ENCODE results near the gene CEP170. TPM values are rescaled to one million over a fixed set of nuclear protein-coding genes. Genes with fewer than 3 reads are reported as not detected.

The CEP170 gene
- total and polyA plus RNA-seq, 8 donors, result 5.0 to 27.4 (median 5.9) TPM

DNA sequence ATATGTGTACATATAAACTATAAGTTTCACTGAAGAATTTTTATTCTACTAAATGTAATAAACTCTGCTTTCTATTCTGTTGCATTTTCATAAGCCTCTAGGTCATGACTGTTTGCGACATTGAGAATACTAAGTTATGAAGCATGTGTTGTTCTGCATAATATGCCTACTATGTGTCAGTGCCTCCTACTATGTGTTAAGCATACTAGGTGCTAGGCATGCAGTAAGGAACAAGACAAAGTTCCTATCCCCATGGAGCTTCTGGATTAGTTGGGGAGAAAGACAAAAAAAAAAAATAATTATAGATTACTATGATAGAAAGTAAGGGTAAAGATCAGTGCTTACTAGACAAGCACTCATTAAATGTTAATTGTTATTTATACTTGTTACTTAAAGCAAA, 2.1 kb upstream of the CEP170 start:
- Histone ChIP-seq H3K4me3 (peak overlapping the region in 2 of 4 donors; percentile 73 to 74), H3K27ac (no peak overlapping the region), H3K9me3 (no peaks in the 10 kb centered on the region), H3K27me3 (no peaks in the 10 kb centered on the region), H3K4me1 (peaks cover 0 to 35% (median 25%) of the 10 kb centered on the region in 3 donors), H3K36me3 (no peaks in the 10 kb centered on the region)
- WGBS, 2 donors, result 56 to 79% methylated on average over 1 of the region's 1 CpG
- FAIRE-seq (no peak), DNase-seq (no peak), ATAC-seq (no peak)
- TF ChIP-seq, protein P1, sequence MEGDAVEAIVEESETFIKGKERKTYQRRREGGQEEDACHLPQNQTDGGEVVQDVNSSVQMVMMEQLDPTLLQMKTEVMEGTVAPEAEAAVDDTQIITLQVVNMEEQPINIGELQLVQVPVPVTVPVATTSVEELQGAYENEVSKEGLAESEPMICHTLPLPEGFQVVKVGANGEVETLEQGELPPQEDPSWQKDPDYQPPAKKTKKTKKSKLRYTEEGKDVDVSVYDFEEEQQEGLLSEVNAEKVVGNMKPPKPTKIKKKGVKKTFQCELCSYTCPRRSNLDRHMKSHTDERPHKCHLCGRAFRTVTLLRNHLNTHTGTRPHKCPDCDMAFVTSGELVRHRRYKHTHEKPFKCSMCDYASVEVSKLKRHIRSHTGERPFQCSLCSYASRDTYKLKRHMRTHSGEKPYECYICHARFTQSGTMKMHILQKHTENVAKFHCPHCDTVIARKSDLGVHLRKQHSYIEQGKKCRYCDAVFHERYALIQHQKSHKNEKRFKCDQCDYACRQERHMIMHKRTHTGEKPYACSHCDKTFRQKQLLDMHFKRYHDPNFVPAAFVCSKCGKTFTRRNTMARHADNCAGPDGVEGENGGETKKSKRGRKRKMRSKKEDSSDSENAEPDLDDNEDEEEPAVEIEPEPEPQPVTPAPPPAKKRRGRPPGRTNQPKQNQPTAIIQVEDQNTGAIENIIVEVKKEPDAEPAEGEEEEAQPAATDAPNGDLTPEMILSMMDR (IDR thresholded peaks at IDR 0.05), result no peak
- intact Hi-C loops (cut with DNase I), result no loop called here

DNA sequence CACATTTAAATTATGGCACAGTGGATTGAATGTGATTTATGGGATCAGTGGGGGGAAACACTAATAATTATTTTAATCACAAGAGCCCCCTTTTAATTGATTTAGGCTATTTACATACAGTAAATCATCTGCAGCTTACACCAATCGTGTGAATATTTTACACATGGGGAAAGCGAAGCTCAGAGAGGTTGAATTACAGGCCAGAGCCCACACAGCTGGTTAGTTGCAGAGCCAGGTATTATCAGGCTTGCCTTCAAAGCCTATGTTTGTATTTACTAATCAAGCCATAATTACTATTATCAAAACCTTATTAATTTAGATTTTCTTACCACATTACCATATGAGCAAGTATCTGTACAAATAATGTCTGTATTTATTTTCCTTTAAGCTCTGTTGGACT, 1.5 kb upstream of the CEP170 start:
- Histone ChIP-seq H3K4me3 (peak overlapping the region; percentile 73 to 91 (median 79)), H3K4me1 (peaks cover 0 to 35% (median 25%) of the 10 kb centered on the region in 3 donors), H3K9me3 (no peaks in the 10 kb centered on the region), H3K27ac (peak overlapping the region; percentile 79 to 95 (median 90)), H3K36me3 (no peaks in the 10 kb centered on the region), H3K27me3 (no peaks in the 10 kb centered on the region)
- DNase-seq, result no peak
- intact Hi-C loops (cut with DNase I), result no loop called here
- TF ChIP-seq, protein P1 (IDR thresholded peaks at IDR 0.05), result no peak
- FAIRE-seq, result no peak
- 6 to 14% methylated on average over 2 of the region's 2 CpGs for WGBS, 2 donors
- no peak for ATAC-seq

DNA sequence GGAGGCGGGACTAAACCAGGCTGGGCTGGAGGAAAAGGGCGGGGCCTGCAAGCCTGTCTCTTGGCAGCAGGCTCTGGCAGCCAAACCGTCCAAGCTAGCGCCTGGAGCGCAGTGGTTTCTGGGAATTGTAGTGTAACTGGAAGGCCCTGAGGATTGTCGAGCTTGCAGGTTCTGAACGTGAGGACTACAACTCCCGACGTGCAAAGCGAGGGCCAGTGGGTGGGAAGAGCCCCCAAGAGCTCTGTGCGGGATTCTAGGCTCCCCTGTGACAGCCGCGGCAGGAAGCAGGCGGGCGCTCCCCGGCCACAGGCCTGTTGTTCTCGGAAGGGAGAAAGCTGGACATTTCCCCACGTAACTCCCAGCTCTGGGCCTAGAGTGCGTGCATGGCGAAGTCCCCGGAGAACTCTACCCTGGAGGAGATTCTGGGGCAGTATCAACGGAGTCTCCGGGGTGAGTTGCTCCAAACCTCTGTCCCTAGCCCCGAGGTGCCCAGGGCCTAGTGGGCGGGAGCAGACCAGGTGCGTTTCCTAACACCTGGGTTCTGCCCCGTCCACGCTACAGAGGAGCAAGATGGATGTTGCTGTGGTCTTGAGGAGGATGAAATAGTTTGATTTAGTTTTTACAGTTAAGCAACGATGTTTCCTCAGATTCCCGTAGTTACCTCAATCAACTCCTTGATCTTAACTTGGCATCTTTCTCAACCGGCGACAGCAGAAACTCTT, 871 bp upstream of the CEP170 start, which contains the start of gene SDCCAG8:
Gene SDCCAG8, plus strand, starts transcription at position 251 of the 722 bp plus-strand sequence. Its CDS starts 133 bp downstream, at position 384.
- Histone ChIP-seq H3K4me1 (peaks cover 0 to 35% (median 25%) of the 10 kb centered on the region in 3 donors), H3K9me3 (no peaks in the 10 kb centered on the region), H3K27me3 (no peaks in the 10 kb centered on the region), H3K36me3 (no peaks in the 10 kb centered on the region), H3K27ac (peak within 1 kb of the TSS; percentile 79 to 95 (median 90)), H3K4me3 (peak within 1 kb of the TSS; percentile 73 to 91 (median 79))
- peak; percentile 88 for FAIRE-seq
- peak; percentile 88 to 94 (median 90) for ATAC-seq
- DNase-seq, result peak; percentile 87 to 99 (median 98)
- 0% methylated on average over 32 of the region's 32 CpGs for WGBS, 2 donors
- TF ChIP-seq, protein P1 (IDR thresholded peaks at IDR 0.05), result no peak
- intact Hi-C loops (cut with DNase I), result no loop called here

DNA sequence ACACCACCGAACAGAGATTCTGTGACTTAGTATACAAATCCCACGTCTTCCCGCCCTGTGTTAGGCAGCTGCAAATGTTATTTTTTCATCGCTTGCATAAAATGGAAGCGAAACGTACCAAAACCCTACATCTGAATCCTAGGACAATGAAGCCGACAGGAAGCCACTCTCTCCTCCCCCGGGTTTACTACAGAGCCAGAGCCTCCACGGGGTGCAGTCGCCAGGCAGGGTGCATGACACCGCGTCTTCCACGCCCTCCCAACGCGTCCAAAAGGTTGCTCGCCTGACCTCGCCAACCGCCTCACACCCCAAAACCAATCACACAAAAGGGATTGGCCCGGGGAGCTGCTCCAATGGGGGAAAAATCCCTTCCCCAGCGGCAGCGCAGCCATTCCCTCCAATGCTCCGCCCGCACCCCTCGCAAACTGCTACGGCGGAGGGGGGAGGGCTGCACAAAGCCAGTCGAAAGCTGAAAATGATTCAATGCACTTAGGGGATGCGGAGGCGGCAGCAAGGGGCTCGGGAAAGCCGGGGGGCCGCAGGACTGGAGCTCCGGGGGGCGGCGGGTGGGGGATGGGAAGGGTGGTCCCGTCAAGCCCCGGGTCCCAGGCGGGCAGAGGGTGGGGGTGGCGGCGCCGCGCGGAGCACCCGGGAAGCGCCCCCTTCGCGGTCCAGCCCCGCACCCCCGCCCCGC, 701 bp downstream of the CEP170 start:
- no peak for FAIRE-seq
- Histone ChIP-seq H3K27ac (peak overlapping the region; percentile 79 to 95 (median 90)), H3K27me3 (no peaks in the 10 kb centered on the region), H3K36me3 (no peaks in the 10 kb centered on the region), H3K4me1 (peaks cover 0 to 31% (median 25%) of the 10 kb centered on the region in 3 donors), H3K4me3 (peak overlapping the region; percentile 73 to 91 (median 79)), H3K9me3 (no peaks in the 10 kb centered on the region)
- TF ChIP-seq, protein P1 (IDR thresholded peaks at IDR 0.05), result no peak
- WGBS, 2 donors, result 1% methylated on average over 40 to 50 of the region's 50 CpGs
- peak in 2 of 4 donors; percentile 1 to 10 for ATAC-seq
- intact Hi-C loops (cut with DNase I), result no loop called here
- peak; percentile 15 to 77 (median 50) for DNase-seq
